PFSK-1 (cell line): ENCODE data around the gene LIMA1.

Experiments used
- POLR2AphosphoS5 ChIP-seq: IDR thresholded peaks from 2 replicates; pipeline ENCODE4 v1.6.1; 2012; ENCODE audit warnings: low read depth, mild to moderate bottlenecking, control low read depth, low read length, moderate library complexity
- REST ChIP-seq, 2 experiments: IDR thresholded peaks; 2 replicates each; pipeline versions ENCODE4 v1.6.1 to v1.8.0; 2011 to 2012; ENCODE audit warnings: low read depth in 2 of 2, low read length in 2 of 2, control low read depth in 1 of 2, inconsistent platforms in 1 of 2, mild to moderate bottlenecking in 1 of 2, moderate library complexity in 1 of 2; ENCODE audit not compliant: insufficient read depth in 1 of 2

GRCh38 chr12:50315803-50316202, 32.5 kb upstream of the LIMA1 start:
- no peak for TF ChIP-seq REST (IDR thresholded peaks at IDR 0.05; ENCODE audit: insufficient read depth in 1 of 2, low read depth in 2 of 2, low read length in 2 of 2)
- no peak for TF ChIP-seq POLR2AphosphoS5
